Raji (cell line): ENCODE measurements around the gene ACP7.
A peak's percentile ranks its signal among the peaks of the same experiment; 100 is the strongest.

Experiments
- POLR2A ChIP-seq: IDR thresholded peaks from 2 replicates; pipeline ENCODE4 v1.6.1; 2011; ENCODE audit warnings: low read depth, low read length, control low read depth; ENCODE audit not compliant: insufficient read depth

Gene ACP7

GRCh38 chr19:39122934-39123731 is 39.0 kb downstream of the ACP7 start:
- no peak for TF ChIP-seq POLR2A

DNA sequence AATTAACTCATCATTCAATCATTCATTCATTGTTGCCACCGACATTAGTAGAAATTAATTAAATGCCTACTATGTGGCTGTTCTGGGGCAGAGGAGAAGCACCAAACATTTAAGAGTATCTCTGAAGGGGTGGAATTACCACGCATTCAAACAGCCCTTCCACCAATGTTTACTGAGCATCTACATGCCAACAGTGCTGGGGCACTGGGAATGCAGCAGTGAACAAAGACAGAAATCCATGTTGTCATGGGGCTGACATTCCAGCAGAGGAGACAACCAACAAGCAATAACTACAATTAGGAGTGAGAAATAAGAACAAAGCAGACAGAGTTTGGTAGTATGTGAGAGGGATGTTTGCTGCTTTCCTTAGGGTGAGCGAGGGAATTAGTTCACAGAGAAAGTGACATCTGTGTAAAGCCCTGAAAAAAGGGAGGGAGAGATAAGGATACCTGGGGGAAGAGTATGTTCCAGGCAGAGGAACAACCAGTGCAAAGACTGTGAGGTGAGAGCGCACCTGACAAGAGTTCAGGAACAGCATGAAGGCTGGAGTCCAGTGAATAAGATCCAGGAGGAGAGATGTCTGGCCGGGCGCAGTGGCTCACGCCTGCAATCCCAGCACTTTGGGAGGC is 40.1 kb downstream of the ACP7 start:
- TF ChIP-seq POLR2A, result no peak

DNA sequence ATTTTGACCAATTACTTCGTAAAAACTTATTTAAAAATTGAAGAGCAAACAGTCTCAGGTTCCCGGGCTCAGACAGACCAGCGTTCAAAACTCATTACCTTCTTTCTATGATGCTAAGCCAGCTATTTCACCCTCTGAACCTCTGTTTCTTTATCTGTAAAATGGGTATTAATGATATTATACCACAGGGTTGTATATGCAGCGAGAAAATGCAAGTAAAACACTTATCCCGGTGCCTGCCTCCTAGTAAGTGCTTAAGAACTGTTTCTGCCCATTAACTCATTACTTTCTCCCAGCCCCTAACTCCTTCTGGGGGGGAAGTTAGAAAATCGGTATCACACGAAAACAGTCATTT is 41.0 kb downstream of the ACP7 start:
- no peak for TF ChIP-seq POLR2A

DNA sequence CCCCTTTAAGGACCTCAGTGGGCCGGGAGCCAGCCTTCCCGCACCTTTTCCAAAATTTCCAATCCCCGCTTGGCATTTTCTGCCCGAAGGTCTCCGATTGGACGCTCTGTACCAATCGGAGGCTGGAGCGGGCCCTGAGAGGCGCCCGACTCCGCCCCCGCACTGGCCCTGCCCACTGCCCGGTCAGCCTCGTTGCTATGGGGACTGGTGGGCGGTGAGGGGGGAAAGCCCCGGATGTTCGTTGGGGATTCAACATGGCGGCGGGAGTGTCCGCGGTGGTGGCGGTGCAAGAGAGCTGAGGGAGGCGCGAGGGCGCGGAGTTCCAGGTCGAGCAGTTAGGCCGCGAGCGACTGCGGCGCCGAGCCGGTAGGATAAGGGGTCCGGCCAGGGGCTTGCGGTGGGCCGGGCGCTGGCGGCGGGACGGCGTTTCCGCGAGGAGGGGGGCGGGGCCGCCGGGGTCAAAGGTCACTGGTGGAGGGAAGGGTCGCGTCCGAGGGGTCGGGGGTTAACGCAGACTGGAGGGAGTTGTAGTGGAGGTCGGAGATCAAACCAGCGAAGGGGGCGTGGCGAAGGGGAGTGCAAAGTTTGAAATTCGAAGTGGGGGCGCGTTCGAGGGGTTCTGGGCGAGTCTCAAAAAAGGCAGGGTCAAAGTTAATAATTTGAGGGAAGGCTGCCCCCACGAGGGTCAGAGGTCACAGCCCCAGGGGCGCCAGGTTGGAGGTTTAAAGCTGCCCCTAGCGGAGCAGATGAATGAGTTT is 41.6 kb downstream of the ACP7 start, which contains the start of gene PAK4:
PAK4 (plus strand) TSS at position 233 of the 758 bp plus-strand sequence. CDS start 43,768 bp downstream, outside the sequence.
- peak; percentile 82 for TF ChIP-seq POLR2A

GRCh38 chr19:39126312-39127187 is 42.4 kb downstream of the ACP7 start:
- TF ChIP-seq POLR2A, result no peak

GRCh38 chr19:39127812-39128515 is 43.8 kb downstream of the ACP7 start:
- TF ChIP-seq POLR2A, result no peak

DNA sequence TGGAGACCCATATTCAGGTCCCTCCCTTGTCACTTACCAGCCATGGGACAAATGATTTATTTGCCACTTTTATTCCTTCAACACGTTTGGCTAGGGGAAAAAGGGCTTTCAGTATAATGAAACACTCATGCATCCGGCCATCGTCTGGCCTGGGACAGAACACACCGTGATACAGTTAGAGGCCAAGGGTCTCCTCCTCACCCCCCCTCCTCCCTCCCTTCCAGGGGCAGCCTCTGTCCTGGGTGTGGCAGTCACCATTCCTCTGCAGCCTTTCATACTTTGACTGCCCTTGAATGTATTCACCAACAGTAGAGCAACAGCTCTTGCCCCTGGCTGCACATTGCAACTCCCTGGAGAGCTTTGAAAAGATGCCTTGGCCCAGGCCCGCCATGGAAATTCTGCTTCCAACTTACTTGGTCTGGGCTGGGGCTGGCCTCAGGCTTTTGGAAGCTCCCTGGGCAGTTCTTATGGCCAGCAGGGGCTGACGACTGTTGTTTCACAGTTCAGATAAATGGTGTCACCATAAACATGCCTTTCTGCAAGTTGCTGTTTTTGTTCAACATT is 44.4 kb downstream of the ACP7 start:
- TF ChIP-seq POLR2A, result no peak

DNA sequence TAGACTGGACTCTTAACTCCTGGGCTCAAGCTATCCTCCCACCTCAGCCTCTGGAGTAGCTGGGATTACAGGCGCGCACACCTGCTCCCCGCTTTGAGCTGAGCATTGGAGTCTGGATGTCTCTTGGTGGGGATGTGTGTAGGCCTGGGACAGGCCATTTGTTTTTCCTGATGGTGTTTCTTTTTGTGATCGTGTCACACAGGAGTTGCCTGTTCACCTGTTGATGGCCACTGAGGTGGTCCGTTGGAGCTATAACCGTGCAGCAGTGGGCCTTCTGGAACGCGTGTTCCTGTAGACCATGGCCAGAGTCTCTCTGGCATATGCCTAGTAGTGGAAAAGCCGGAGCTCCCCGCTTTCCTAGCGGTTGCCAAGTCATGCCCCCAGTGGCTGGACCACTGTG is 44.9 kb downstream of the ACP7 start:
- no peak for TF ChIP-seq POLR2A

- TF ChIP-seq POLR2A, result no peak
Observed at GRCh38 chr19:39130337-39131254, 46.4 kb downstream of the ACP7 start.

GRCh38 chr19:39131255-39131755 is 47.1 kb downstream of the ACP7 start:
- TF ChIP-seq POLR2A, result no peak

GRCh38 chr19:39132344-39132969 is 48.3 kb downstream of the ACP7 start:
- no peak for TF ChIP-seq POLR2A
